A549 treated with GW870086 at 1 μM for 4 hours (cell line): ENCODE measurements around the gene SCGB1A1. TPM values are rescaled to one million over a fixed set of nuclear protein-coding genes. Genes with fewer than 3 reads are reported as not detected.

ENCODE experiments used
- total RNA-seq: library from RNA; stranded (reverse); fragments of 200-300 nt; extraction: Qiagen RNA extraction; gene quantifications from 5 replicates; pipeline ENCODE4 v1.2.3, GENCODE V29; 2022; ENCODE audit warnings: low read depth

Gene SCGB1A1
- total RNA-seq: 0.40 TPM in 1 of 5 replicates, not detected in the others

GRCh38 chr11:62418733-62419132, at the start of gene SCGB1A1:
Gene SCGB1A1 (plus strand): TSS chr11:62419033. CDS start chr11:62419096, 63 bp downstream.

Other genes starting within 250 kb of the SCGB1A1 start
- not detected in 5 replicates for gene SCGB1D1, start 228.8 kb upstream of the SCGB1A1 start, total RNA-seq
- gene SCGB2A1, start 210.4 kb upstream of the SCGB1A1 start, total RNA-seq: not detected in 5 replicates
- not detected in 5 replicates for gene SCGB1D2, start 176.8 kb upstream of the SCGB1A1 start, total RNA-seq
- not detected in 5 replicates for gene SCGB2A2, start 148.9 kb upstream of the SCGB1A1 start, total RNA-seq
- gene SCGB1D4, start 120.0 kb upstream of the SCGB1A1 start, total RNA-seq: not detected in 5 replicates
- gene ASRGL1, start 81.6 kb upstream of the SCGB1A1 start, total RNA-seq: 10.2 to 14.3 TPM (median 13.9 TPM) in 5 replicates
- gene AHNAK, start 127.8 kb downstream of the SCGB1A1 start, total RNA-seq: 304 to 395 TPM (median 360 TPM) in 5 replicates
- 1,850 to 2,033 TPM (median 1,975 TPM) in 5 replicates for gene EEF1G, start 154.9 kb downstream of the SCGB1A1 start, total RNA-seq
- 12.2 to 15.0 TPM (median 14.7 TPM) in 5 replicates for gene TUT1, start 172.5 kb downstream of the SCGB1A1 start, total RNA-seq
- gene MTA2, start 182.8 kb downstream of the SCGB1A1 start, total RNA-seq: 82.9 to 91.9 TPM (median 87.9 TPM) in 5 replicates
- 17.5 to 23.8 TPM (median 22.3 TPM) in 5 replicates for gene EML3, start 193.7 kb downstream of the SCGB1A1 start, total RNA-seq
- 3.7 to 5.5 TPM (median 4.0 TPM) in 5 replicates for gene ROM1, start 194.2 kb downstream of the SCGB1A1 start, total RNA-seq
- gene B3GAT3, start 203.0 kb downstream of the SCGB1A1 start, total RNA-seq: 41.9 to 58.0 TPM (median 50.7 TPM) in 5 replicates
- gene GANAB, start 227.6 kb downstream of the SCGB1A1 start, total RNA-seq: 237 to 277 TPM (median 252 TPM) in 5 replicates
- 16.8 to 21.9 TPM (median 20.6 TPM) in 5 replicates for gene INTS5, start 234.3 kb downstream of the SCGB1A1 start, total RNA-seq
- 128 to 151 TPM (median 135 TPM) in 5 replicates for gene C11orf98, start 246.2 kb downstream of the SCGB1A1 start, total RNA-seq
- gene CSKMT, start 246.3 kb downstream of the SCGB1A1 start, total RNA-seq: 10.6 to 15.9 TPM (median 12.7 TPM) in 5 replicates